CD4-positive, alpha-beta T cell treated with Interleukin-10 for 1 hour (primary cell): ENCODE measurements around the gene ZBED3.

Experiments
- DNase-seq: peaks from one replicate; pipeline ENCODE4 v3.0.0-alpha.2; 2020

ZBED3 gene

GRCh38 chr5:77076961-77077828, 9.9 kb downstream of the ZBED3 start:
- peak; percentile 59 for DNase-seq

- DNase-seq, result no peak
Observed at GRCh38 chr5:77074745-77075144, 12.3 kb downstream of the ZBED3 start.

- no peak for DNase-seq
Observed at GRCh38 chr5:77073667-77074066, 13.4 kb downstream of the ZBED3 start.

- DNase-seq, result no peak
Observed at GRCh38 chr5:77066823-77067442, 20.2 kb downstream of the ZBED3 start.

- no peak for DNase-seq
Observed at GRCh38 chr5:77066184-77066583, 20.9 kb downstream of the ZBED3 start.

GRCh38 chr5:77065256-77065655, 21.8 kb downstream of the ZBED3 start:
- no peak for DNase-seq

- DNase-seq, result no peak
Observed at GRCh38 chr5:77064040-77064439, 23.0 kb downstream of the ZBED3 start.

- no peak for DNase-seq
Observed at GRCh38 chr5:77046416-77047073, 40.5 kb downstream of the ZBED3 start.

GRCh38 chr5:77035950-77036349, 51.1 kb downstream of the ZBED3 start:
- DNase-seq, result no peak

- no peak for DNase-seq
Observed at GRCh38 chr5:77033338-77033737, 53.7 kb downstream of the ZBED3 start.

- no peak for DNase-seq
Observed at GRCh38 chr5:77032635-77033034, 54.5 kb downstream of the ZBED3 start.

- no peak for DNase-seq
Observed at GRCh38 chr5:77031891-77032290, 55.2 kb downstream of the ZBED3 start.

- DNase-seq, result peak; percentile 89
Observed at GRCh38 chr5:77030097-77031071, 56.7 kb downstream of the ZBED3 start, which contains the start of gene AGGF1. Gene AGGF1, plus strand, starts transcription at chr5:77030404. Its CDS starts 363 bp downstream, at chr5:77030767.

GRCh38 chr5:77029376-77029885, 57.7 kb downstream of the ZBED3 start:
- no peak for DNase-seq

- no peak for DNase-seq
Observed at GRCh38 chr5:77028631-77029375, 58.3 kb downstream of the ZBED3 start.

GRCh38 chr5:77024490-77024889, 62.6 kb downstream of the ZBED3 start:
- no peak for DNase-seq

GRCh38 chr5:77022511-77023417, 64.3 kb downstream of the ZBED3 start:
- DNase-seq, result no peak
